ENCODE results near the gene FBXO8. TPM values are rescaled to one million over a fixed set of nuclear protein-coding genes. Genes with fewer than 3 reads are reported as not detected.

Gene FBXO8
- total and polyA plus RNA-seq, 2 of the 4 experiments (the other 2 are of a cell fraction), result 11.3 to 25.6 TPM

- WGBS, 2 experiments (ENCODE audit: extremely low coverage in 2 of 2, insufficient read length in 1 of 2), result 69 to 100% methylated on average over 1 to 2 of the region's 5 CpGs
- intact Hi-C loops (cut with micrococcal nuclease) (no loop called here), dilution Hi-C loops (cut with HindIII; ENCODE audit: low sequenced_read_pairs, unreplicated experiment) (no loop called here), in situ Hi-C loops (cut with MboI; ENCODE audit: low sequenced_read_pairs) (loop anchor here (25.0 kb wide), 1 partner anchor 808 kb away; no protein-coding TSS in a partner anchor)
- Histone ChIP-seq H2BK15ac (ENCODE audit: low read depth, low read length) (no peak overlapping the region), H3K27me3 (ENCODE audit: control insufficient read depth, insufficient read depth, low read length) (no peaks in the 10 kb centered on the region), H4K91ac (ENCODE audit: insufficient read depth, low read depth, low read length) (no peak overlapping the region), H4K8ac (ENCODE audit: low read depth in 2 of 2, low read length in 2 of 2) (no peak overlapping the region), H2AK9ac (replicated peaks; ENCODE audit: low read depth, low read length, poor library complexity) (no peak overlapping the region), H2BK20ac (ENCODE audit: low read depth, low read length) (no peak overlapping the region), H3K14ac (replicated peaks; ENCODE audit: low read depth, low read length) (no peak overlapping the region), H3K4ac (ENCODE audit: low read depth, low read length) (no peak overlapping the region), H3K23ac (ENCODE audit: low read depth, low read length) (no peak overlapping the region), H3K4me2 (ENCODE audit: low read depth, low read length) (no peak overlapping the region), H3K4me1 (ENCODE audit: control insufficient read depth, insufficient read depth, low read length) (peaks cover 2% of the 10 kb centered on the region; the same call in 1 of the 2 replicates), H4K20me1 (ENCODE audit: insufficient read depth, low read length) (no peaks in the 10 kb centered on the region), H3K36me3 (ENCODE audit: control insufficient read depth, insufficient read depth, low read length) (no peaks in the 10 kb centered on the region), H2AK5ac (ENCODE audit: low read depth, low read length) (no peak overlapping the region), H3K9me3 (ENCODE audit: control insufficient read depth, insufficient read depth, low read length) (no peaks in the 10 kb centered on the region), H2AFZ (replicated peaks; ENCODE audit: low read length, poor library complexity) (no peak overlapping the region), H3K27ac (ENCODE audit: insufficient read depth, low read length) (no peak overlapping the region), H3K56ac (ENCODE audit: extremely low read depth, insufficient read depth, low read length) (no peak overlapping the region), H3K79me1 (ENCODE audit: low read depth in 1 of 2, low read length in 2 of 2) (no peaks in the 10 kb centered on the region), H3K4me3 (ENCODE audit: insufficient read depth, low read depth, low read length) (no peak overlapping the region), H4K5ac (ENCODE audit: low read depth, low read length) (no peak overlapping the region), H3K18ac (ENCODE audit: low read depth, low read length) (no peak overlapping the region), H2BK120ac (ENCODE audit: low read depth, low read length) (no peak overlapping the region), H3K9ac (ENCODE audit: low read depth, low read length) (no peak overlapping the region), H3K9me1 (ENCODE audit: insufficient read depth, low read length) (0 out of 2 replicates have a peak, but pooled peaks cover 3% of the 10 kb centered on the region), H2BK5ac (ENCODE audit: low read depth, low read length, poor library complexity, severe bottlenecking) (no peak overlapping the region)
- POLR2A ChIA-PET (ENCODE audit: unreplicated experiment), result no interaction called here
- ATAC-seq (ENCODE audit: low read depth), result peak; percentile 84
- TF ChIP-seq RCOR1 (IDR thresholded peaks at IDR 0.05; ENCODE audit: insufficient replicate concordance, low read length) (no peak), MAZ (IDR thresholded peaks at IDR 0.05; ENCODE audit: borderline replicate concordance, low read depth, low read length) (no peak), MXI1 (IDR thresholded peaks at IDR 0.05; ENCODE audit: borderline replicate concordance, low read depth, low read length) (no peak), RFX5 (IDR thresholded peaks at IDR 0.05; ENCODE audit: low read depth, low read length) (no peak), MAFK (IDR thresholded peaks at IDR 0.05; ENCODE audit: low read depth, low read length) (no peak), SMC3 (IDR thresholded peaks at IDR 0.05; ENCODE audit: low read depth, low read length) (no peak), NFE2L2 (IDR thresholded peaks at IDR 0.05; ENCODE audit: low read depth, low read length) (no peak), CEBPB (IDR thresholded peaks at IDR 0.05; ENCODE audit: low read depth, low read length) (no peak), FOS (IDR thresholded peaks at IDR 0.05; ENCODE audit: low read depth, low read length) (no peak), BHLHE40 (IDR thresholded peaks at IDR 0.05; ENCODE audit: low read depth, low read length) (no peak), CTCF (conservative IDR thresholded peaks at IDR 0.05; ENCODE audit: low read depth, low read length) (no peak), CHD1 (IDR thresholded peaks at IDR 0.05; ENCODE audit: low read depth, low read length) (no peak), RAD21 (IDR thresholded peaks at IDR 0.05; ENCODE audit: low read length) (no peak)
- CTCF ChIA-PET, result interaction anchor here (0.6 kb wide), 1 partner anchor 1539 kb away, joined by 3 read pairs; no protein-coding TSS in a partner anchor
- no TSS peak for BruUV-seq (replicated peaks)
- DNase-seq, result peak; percentile 68
These were observed 37.2 kb upstream of the FBXO8 start for GRCh38 chr4:174320494-174321199.
